H9 (cell line): Measurements from ENCODE around the gene RFX1. TPM values are rescaled to one million over a fixed set of nuclear protein-coding genes. Genes with fewer than 3 reads are reported as not detected.
A peak's percentile ranks its signal among the peaks of the same experiment; 100 is the strongest.

Source experiments
- DNase-seq: peaks from one replicate; pipeline ENCODE4 v3.0.0-alpha.2; 2017
- H2AFZ ChIP-seq: one replicate; pipeline ENCODE4 v1.6.1; 2013; ENCODE audit warnings: mild to moderate bottlenecking, low read length, control low read depth, moderate library complexity
- H2AK5ac ChIP-seq: 2 replicates; pipeline ENCODE4 v1.6.1; 2013; ENCODE audit warnings: low read length, control low read depth, mixed read lengths; ENCODE audit not compliant: insufficient read length
- H2BK120ac ChIP-seq: one replicate; pipeline ENCODE4 v1.6.1; 2013; ENCODE audit warnings: low read depth, mild to moderate bottlenecking, low read length, control low read depth, inconsistent platforms; ENCODE audit not compliant: poor library complexity, severe bottlenecking
- H2BK12ac ChIP-seq: 2 replicates; pipeline ENCODE4 v1.6.1; 2013; ENCODE audit warnings: low read length, control low read depth, mixed read lengths, low read depth; ENCODE audit not compliant: insufficient read length
- H2BK15ac ChIP-seq: 2 replicates; pipeline ENCODE4 v1.6.1; 2013; ENCODE audit warnings: low read depth, low read length, control low read depth
- H2BK20ac ChIP-seq: one replicate; pipeline ENCODE4 v1.6.1; 2013; ENCODE audit warnings: low read depth, mild to moderate bottlenecking, low read length, control low read depth, inconsistent platforms; ENCODE audit not compliant: poor library complexity, severe bottlenecking
- H2BK5ac ChIP-seq: 2 replicates; pipeline ENCODE4 v1.6.1; 2013; ENCODE audit warnings: low read length, control low read depth, mixed read lengths; ENCODE audit not compliant: insufficient read length
- H3K14ac ChIP-seq: 2 replicates; pipeline ENCODE4 v1.6.1; 2013; ENCODE audit warnings: low read length, control low read depth; ENCODE audit not compliant: insufficient read depth
- H3K18ac ChIP-seq: 2 replicates; pipeline ENCODE4 v1.6.1; 2013; ENCODE audit warnings: low read depth, mild to moderate bottlenecking, mixed read lengths, low read length, control low read depth; ENCODE audit not compliant: insufficient read length
- H3K23ac ChIP-seq: 2 replicates; pipeline ENCODE4 v1.6.1; 2013; ENCODE audit warnings: low read length, control low read depth, mixed read lengths, low read depth; ENCODE audit not compliant: insufficient read length
- H3K23me2 ChIP-seq: 2 replicates; pipeline ENCODE4 v1.6.1; 2013; ENCODE audit warnings: low read depth, mild to moderate bottlenecking, mixed read lengths, low read length, control low read depth; ENCODE audit not compliant: insufficient read length, poor library complexity, severe bottlenecking
- H3K27ac ChIP-seq: 2 replicates; pipeline ENCODE4 v1.5.1; 2013; ENCODE audit warnings: low read length, control low read depth, mixed read lengths, low read depth; ENCODE audit not compliant: insufficient read length
- H3K27me3 ChIP-seq: 2 replicates; pipeline ENCODE4 v1.6.1; 2013; ENCODE audit warnings: low read length, control low read depth, inconsistent platforms; ENCODE audit not compliant: insufficient read depth
- H3K4ac ChIP-seq: 2 replicates; pipeline ENCODE4 v1.6.1; 2013; ENCODE audit warnings: low read depth, mild to moderate bottlenecking, control low read depth, inconsistent platforms, low read length, moderate library complexity
- H3K4me1 ChIP-seq: 2 replicates; pipeline ENCODE4 v1.6.1; 2013; ENCODE audit warnings: low read length, control low read depth, inconsistent platforms; ENCODE audit not compliant: insufficient read depth
- H3K4me2 ChIP-seq: 2 replicates; pipeline ENCODE4 v1.6.1; 2013; ENCODE audit warnings: low read length, control low read depth, mixed read lengths; ENCODE audit not compliant: insufficient read length, insufficient read depth
- H3K56ac ChIP-seq: 2 replicates; pipeline ENCODE4 v1.6.1; 2013; ENCODE audit warnings: low read depth, mild to moderate bottlenecking, mixed read lengths, low read length, control low read depth; ENCODE audit not compliant: insufficient read length
- H3K79me1 ChIP-seq: 2 replicates; pipeline ENCODE4 v1.6.1; 2013; ENCODE audit warnings: low read depth, mild to moderate bottlenecking, moderate library complexity, low read length, control low read depth, inconsistent platforms; ENCODE audit not compliant: insufficient read depth, poor library complexity, severe bottlenecking
- H3K79me2 ChIP-seq: 2 replicates; pipeline ENCODE4 v1.6.1; 2013; ENCODE audit warnings: low read length, control low read depth, inconsistent platforms; ENCODE audit not compliant: insufficient read depth
- H3K9ac ChIP-seq: 2 replicates; pipeline ENCODE4 v1.6.1; 2013; ENCODE audit warnings: low read length, control low read depth, mixed read lengths; ENCODE audit not compliant: insufficient read length; ENCODE audit errors: extremely low read depth
- H3K9me3 ChIP-seq: one replicate; pipeline ENCODE4 v1.6.1; 2013; ENCODE audit warnings: low read depth, low read length, inconsistent platforms; ENCODE audit not compliant: control insufficient read depth
- H3T11ph ChIP-seq: one replicate; pipeline ENCODE4 v1.6.1; 2013; ENCODE audit warnings: mild to moderate bottlenecking, low read length, control low read depth, inconsistent platforms
- H4K20me1 ChIP-seq: one replicate; pipeline ENCODE4 v1.6.1; 2013; ENCODE audit not compliant: control insufficient read depth, insufficient read length, insufficient read depth
- H4K5ac ChIP-seq: 2 replicates; pipeline ENCODE4 v1.6.1; 2013; ENCODE audit warnings: low read depth, mild to moderate bottlenecking, mixed read lengths, low read length, control low read depth; ENCODE audit not compliant: insufficient read length
- H4K8ac ChIP-seq: replicated peaks from 2 replicates; pipeline ENCODE4 v1.6.1; 2013; ENCODE audit warnings: low read length, control low read depth, mixed read lengths, low read depth; ENCODE audit not compliant: insufficient read length
- H4K91ac ChIP-seq: 2 replicates; pipeline ENCODE4 v1.6.1; 2013; ENCODE audit warnings: low read depth, mild to moderate bottlenecking, moderate library complexity, mixed read lengths, low read length, control low read depth; ENCODE audit not compliant: insufficient read length
- H3K27ac Mint-ChIP-seq, 3 experiments: 2 replicates in 2 of 3; 3 replicates in 1 of 3; pipeline ENCODE4 v1.8.0; 2020 to 2021; ENCODE audit warnings: mixed read lengths in 3 of 3, mild to moderate bottlenecking in 1 of 3, moderate library complexity in 1 of 3
- H3K27me3 Mint-ChIP-seq: 2 replicates; pipeline ENCODE4 v1.8.0; 2021; ENCODE audit warnings: low read depth, mild to moderate bottlenecking, moderate library complexity, mixed read lengths
- H3K36me3 Mint-ChIP-seq, 3 experiments: 2 replicates in 2 of 3; 3 replicates in 1 of 3; pipeline ENCODE4 v1.8.0; 2020 to 2021; ENCODE audit warnings: low read depth in 3 of 3, mixed read lengths in 3 of 3; ENCODE audit not compliant: insufficient read depth in 1 of 3
- H3K4me1 Mint-ChIP-seq, 2 experiments: 2 replicates each; pipeline ENCODE4 v1.8.0; 2020; ENCODE audit warnings: mixed read lengths in 2 of 2
- H3K4me3 Mint-ChIP-seq, 2 experiments: 2 replicates in 1 of 2; 3 replicates in 1 of 2; pipeline ENCODE4 v1.8.0; 2020 to 2021; ENCODE audit warnings: mild to moderate bottlenecking in 2 of 2, mixed read lengths in 2 of 2, moderate library complexity in 1 of 2
- H3K9me3 Mint-ChIP-seq, 2 experiments: 2 replicates in 1 of 2; 3 replicates in 1 of 2; pipeline ENCODE4 v1.8.0; 2020; ENCODE audit warnings: mild to moderate bottlenecking in 2 of 2, mixed read lengths in 2 of 2, moderate library complexity in 1 of 2
- WGBS: extraction: QIAGEN DNeasy Blood & Tissue Kit; methylation state at CpG from one replicate; pipeline ENCODE4 v1.1.7; 2013; ENCODE audit warnings: missing lambda C conversion rate, low lambda C conversion rate, mixed read lengths; ENCODE audit not compliant: insufficient read length; ENCODE audit errors: extremely low coverage; 5-methylcytosine and 5-hydroxymethylcytosine counted together
- total RNA-seq: library from RNA; stranded (reverse); gene quantifications from 2 replicates; pipeline ENCODE4 v1.2.1, GENCODE V29; 2021
- TF ChIP-seq, protein P1 (sequence below): fragments of 200-600 bp; sonication (generic); conservative IDR thresholded peaks from 3 replicates; pipeline ENCODE4 v1.8.0; 2021; ENCODE audit warnings: antibody characterized with exemption, mild to moderate bottlenecking

Gene RFX1
- total RNA-seq, 1 experiment from 2014 or later, result 21.4 TPM

DNA sequence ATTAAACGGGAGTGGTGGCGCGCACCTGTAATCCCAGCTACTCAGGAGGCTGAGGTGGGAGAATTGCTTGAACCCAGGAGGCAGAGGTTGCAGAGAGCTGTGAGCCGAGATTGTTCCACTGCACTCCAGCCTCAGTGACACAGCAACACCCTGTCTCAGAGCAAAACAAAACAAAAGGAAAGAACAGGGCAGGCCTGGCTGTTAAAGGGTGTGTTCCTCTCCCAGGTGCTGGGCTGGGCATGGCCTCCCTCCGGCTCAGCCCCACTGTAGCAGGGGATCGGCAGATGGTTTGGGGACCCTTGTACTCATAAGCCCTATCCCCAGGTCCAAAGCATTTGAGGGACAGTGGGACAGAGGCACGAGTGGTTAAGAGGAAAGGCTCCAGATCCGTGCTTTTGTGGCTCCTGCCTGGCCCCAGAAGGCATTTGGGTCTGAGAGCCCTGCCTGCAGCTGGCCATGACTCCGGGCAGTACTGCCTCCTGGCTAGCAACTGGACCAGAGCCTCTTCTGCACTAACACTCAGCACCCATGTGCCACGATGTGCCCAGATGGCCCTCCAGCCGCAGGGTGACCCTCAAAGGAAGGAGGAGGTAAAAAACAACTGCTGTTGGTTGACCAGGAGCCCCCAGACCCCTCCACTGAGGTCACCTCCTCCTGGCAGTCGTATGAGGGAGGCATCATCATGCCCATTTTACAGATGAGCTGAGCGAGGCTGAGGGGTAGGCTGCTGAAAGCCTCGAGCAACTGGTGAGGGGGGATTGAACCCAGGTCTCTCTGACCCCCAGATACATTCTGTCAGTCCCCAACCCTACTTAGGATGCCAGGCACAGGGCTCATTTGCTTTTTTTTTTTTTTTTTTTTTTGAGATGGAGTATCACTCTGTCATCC lies 10.0 kb downstream of the RFX1 start:
- H3K27me3 Mint-ChIP-seq, result no peaks in the 10 kb centered on the region
- H4K8ac ChIP-seq, result no peak overlapping the region
- no peak overlapping the region for H2BK5ac ChIP-seq
- H3K27ac Mint-ChIP-seq, result peak overlapping the region in 1 of 3 experiments; percentile 59; a peak in 1 of 7 replicates
- no peaks in the 10 kb centered on the region for H3K23me2 ChIP-seq
- H3K56ac ChIP-seq, result no peak overlapping the region
- H3K27me3 ChIP-seq, result no peaks in the 10 kb centered on the region
- no peaks in the 10 kb centered on the region for H4K20me1 ChIP-seq
- H3K4me3 Mint-ChIP-seq, result no peak overlapping the region
- no peaks in the 10 kb centered on the region for H3K79me2 ChIP-seq
- H3K18ac ChIP-seq, result no peak overlapping the region
- no peak overlapping the region for H4K91ac ChIP-seq
- no peak overlapping the region for H3K14ac ChIP-seq
- H3K9me3 Mint-ChIP-seq, result peaks cover 5 to 6% of the 10 kb centered on the region in 2 experiments; a peak in 2 of 5 replicates
- H3K4me1 Mint-ChIP-seq, result no peaks in the 10 kb centered on the region
- H2AFZ ChIP-seq, result no peak overlapping the region
- no peak overlapping the region for H2AK5ac ChIP-seq
- no peak overlapping the region for H3K9ac ChIP-seq
- DNase-seq, result no peak
- H3K4me1 ChIP-seq, result no peaks in the 10 kb centered on the region
- H3K36me3 Mint-ChIP-seq, result peaks cover 6 to 39% (median 18%) of the 10 kb centered on the region in 3 experiments; a peak in 5 of 7 replicates
- no peak overlapping the region for H2BK12ac ChIP-seq
- H3K9me3 ChIP-seq, result no peaks in the 10 kb centered on the region
- no peaks in the 10 kb centered on the region for H3K79me1 ChIP-seq
- no peak overlapping the region for H3K23ac ChIP-seq
- H3K4me2 ChIP-seq, result no peak overlapping the region
- no peak overlapping the region for H3T11ph ChIP-seq
- H2BK15ac ChIP-seq, result no peak overlapping the region
- H3K27ac ChIP-seq, result no peak overlapping the region
- no CpG with 5 or more reads among the region's 14 CpGs for WGBS
- H2BK120ac ChIP-seq, result no peak overlapping the region
- no peak overlapping the region for H2BK20ac ChIP-seq
- no peak overlapping the region for H3K4ac ChIP-seq
- H4K5ac ChIP-seq, result no peak overlapping the region
- TF ChIP-seq, protein P1, sequence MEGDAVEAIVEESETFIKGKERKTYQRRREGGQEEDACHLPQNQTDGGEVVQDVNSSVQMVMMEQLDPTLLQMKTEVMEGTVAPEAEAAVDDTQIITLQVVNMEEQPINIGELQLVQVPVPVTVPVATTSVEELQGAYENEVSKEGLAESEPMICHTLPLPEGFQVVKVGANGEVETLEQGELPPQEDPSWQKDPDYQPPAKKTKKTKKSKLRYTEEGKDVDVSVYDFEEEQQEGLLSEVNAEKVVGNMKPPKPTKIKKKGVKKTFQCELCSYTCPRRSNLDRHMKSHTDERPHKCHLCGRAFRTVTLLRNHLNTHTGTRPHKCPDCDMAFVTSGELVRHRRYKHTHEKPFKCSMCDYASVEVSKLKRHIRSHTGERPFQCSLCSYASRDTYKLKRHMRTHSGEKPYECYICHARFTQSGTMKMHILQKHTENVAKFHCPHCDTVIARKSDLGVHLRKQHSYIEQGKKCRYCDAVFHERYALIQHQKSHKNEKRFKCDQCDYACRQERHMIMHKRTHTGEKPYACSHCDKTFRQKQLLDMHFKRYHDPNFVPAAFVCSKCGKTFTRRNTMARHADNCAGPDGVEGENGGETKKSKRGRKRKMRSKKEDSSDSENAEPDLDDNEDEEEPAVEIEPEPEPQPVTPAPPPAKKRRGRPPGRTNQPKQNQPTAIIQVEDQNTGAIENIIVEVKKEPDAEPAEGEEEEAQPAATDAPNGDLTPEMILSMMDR, result no peak
